ENCODE data around the gene THRB.

- no peak for TF ChIP-seq CTCF (IDR thresholded peaks at IDR 0.05)
- TF ChIP-seq POLR2A (IDR thresholded peaks at IDR 0.05): no peak
- no peak for TF ChIP-seq EP300 (IDR thresholded peaks at IDR 0.05)
These were observed 332.8 kb downstream of the THRB start for GRCh38 chr3:24161841-24162240.
